HG03135 (cell line): ENCODE measurements around the gene PHOSPHO2.
"Not testable (repeated sequence)": the region's sequence is repeated elsewhere in the genome, so short reads cannot be mapped to it uniquely, and the experiment has no call there.

ENCODE experiments used
- ATAC-seq: cut with Tn5 transposase; IDR thresholded peaks from one replicate; pipeline ENCODE4 v1.9.1; 2021; ENCODE audit warnings: mild to moderate bottlenecking, moderate library complexity; ENCODE audit not compliant: unreplicated experiment

Gene PHOSPHO2

DNA sequence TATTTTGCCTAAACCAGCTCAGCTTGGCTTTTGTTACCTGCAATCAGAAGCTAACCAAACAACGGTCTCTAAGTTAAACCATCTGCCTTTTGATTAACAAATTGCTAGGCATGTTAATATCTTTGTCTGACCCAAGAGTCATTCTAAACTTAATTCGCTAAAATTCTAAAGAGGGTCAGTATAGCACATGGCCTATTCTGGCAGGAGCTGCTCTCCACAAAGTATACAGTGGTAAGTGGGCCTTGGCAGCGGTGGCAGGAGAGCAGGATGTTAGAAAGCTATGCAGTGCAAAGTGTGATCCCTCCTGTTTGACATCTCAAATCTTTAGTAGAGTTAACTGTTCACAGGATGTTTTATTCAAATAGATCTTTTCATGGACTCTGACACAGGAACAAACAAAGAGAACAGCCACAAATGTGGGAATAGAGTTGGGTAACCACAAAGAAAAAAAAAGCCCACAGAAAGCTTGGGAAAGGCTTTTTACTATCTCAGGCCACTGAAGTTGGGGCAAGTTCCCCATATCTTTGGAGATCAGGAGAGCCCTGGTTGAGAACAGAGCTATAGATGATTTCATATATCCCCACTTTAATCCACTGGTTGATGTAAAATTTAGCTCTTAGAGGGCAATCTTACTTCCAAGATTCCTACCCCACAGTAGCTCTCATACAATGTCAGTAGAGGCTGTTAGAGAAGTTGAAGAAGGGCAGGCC, 10.7 kb upstream of the PHOSPHO2 start:
- no peak for ATAC-seq

- no peak for ATAC-seq
These were observed 10.1 kb upstream of the PHOSPHO2 start for GRCh38 chr2:169684135-169684565.

DNA sequence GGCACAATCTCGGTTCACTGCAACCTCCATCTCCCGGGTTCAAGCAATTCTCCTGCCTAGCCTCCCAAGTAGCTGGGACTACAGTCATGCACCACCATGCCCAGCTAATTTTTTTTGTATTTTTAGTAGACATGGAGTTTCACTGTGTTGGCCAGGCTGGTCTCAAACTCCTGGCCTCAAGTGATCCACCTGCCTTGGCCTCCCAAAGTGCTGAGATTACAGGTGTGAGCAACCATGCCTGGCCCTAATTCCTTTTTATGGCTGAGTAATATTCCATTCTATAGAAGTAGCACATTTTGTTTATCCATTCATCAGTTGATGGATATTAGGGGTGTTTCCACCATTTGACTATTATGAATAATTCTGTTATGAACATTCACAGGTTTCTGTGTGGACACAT, 9.6 kb upstream of the PHOSPHO2 start:
- ATAC-seq = not testable (repeated sequence)

GRCh38 chr2:169686825-169687224, 7.4 kb upstream of the PHOSPHO2 start:
- not testable (repeated sequence) for ATAC-seq

DNA sequence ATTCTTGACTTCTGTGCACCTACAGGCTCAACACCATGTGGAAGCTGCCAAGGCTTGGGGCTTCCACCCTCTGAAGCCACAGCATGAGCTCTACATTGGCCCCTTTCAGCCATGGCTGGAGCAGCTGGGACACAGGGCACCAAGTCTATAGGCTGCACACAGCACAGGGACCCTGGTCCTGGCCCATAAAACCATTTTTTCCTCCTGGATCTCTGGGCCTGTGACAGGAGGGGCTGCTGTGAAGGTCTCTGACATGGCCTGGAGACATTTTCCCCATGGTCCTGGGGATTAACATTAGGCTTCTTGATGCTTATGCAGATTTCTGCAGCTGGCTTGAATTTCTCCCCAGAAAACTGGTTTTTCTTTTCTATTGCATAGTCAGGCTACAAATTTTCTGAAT, 6.3 kb upstream of the PHOSPHO2 start:
- not testable (repeated sequence) for ATAC-seq

DNA sequence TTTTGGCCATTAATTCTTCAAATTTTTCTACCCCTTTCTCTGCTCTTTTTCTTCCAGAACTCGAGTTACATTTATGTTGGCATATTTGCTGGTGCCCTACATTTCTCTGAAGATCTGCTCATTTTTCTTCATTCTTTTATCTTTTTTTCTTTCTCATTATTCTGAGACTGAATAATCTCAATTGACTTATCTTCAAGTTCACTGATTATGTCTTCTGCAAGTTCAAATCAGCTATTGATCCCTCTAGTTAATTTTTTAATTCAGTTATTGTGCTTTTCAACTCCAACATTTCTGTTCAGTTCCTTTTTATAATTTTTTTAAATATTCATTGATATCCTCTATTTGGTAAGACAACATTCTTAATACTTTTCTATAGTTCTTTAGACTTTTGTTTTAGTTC, 3.3 kb upstream of the PHOSPHO2 start:
- ATAC-seq = no peak

DNA sequence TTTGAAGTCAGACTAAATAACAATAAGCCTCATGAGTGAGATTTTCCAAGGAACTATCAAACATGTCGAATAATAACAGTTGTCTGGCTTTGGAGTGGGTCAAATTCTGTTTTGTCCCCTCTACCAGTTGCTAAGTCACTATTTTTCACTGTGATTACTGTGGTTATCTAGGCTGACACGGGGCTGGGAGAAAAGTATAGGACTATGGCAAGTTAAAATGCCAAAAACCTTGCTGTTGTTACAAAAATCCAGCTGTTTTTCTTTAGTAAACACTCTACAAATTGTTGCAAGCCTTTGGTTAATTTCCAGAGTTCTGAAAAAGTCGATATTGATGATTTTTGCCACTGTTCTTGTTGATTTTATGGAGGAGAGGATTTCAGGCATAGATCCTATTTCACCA, 1.6 kb upstream of the PHOSPHO2 start:
- ATAC-seq = no peak

- no peak for ATAC-seq
These were observed 909 bp upstream of the PHOSPHO2 start for GRCh38 chr2:169693360-169693759.

DNA sequence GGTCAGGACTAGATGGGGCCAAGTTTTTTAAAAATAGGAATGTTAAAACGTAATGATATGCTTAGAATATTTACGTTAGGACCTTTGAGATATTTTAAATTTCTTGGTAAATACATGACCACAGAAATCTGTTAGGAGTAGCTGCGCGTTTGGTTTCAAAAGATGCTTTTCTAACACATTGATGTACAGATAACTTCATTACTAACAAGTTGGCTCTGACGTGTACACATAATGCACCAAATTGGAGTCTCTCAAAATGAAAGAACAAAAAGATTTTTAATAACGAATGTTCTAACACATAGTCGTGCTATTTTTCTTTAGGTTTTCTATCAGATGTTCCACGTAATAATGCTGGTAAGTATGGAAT, 608 bp downstream of the PHOSPHO2 start:
- ATAC-seq = no peak

DNA sequence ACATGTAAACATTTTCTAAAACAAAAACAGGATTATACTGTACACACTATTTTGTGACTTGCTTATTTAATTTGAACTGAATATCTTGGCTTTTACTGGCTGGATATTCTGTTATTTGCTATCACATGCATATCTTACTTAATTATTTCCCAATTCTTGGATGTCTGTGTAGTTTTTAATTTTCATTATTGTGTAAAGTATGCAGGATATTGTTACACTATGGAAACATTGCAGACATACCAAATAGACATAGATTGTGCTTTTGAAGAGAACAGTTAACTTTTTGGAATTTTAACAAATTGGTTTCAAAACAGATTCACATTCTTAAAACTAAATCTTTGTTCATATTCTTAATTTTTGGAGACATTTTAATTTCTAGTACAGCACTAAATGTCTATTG, 2.1 kb downstream of the PHOSPHO2 start:
- no peak for ATAC-seq

DNA sequence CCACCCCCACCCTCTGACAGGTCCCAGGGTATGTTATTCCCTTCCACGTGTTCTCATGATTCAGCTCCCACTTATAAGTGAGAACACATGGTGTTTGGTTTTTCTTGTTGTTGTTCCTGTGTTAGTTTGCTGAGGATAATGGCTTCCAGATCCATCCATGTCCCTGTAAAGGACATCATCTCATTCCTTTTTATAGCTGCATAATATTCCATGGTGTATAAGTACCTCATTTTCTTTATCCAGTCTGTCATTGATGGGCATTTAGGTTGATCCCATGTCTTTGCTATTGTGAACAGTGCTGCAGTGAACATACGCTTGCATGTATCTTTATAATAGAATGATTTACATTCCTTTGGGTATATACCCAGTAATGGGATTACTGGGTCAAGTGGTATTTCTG, 4.9 kb downstream of the PHOSPHO2 start:
- not testable (repeated sequence) for ATAC-seq

GRCh38 chr2:169702996-169703395, 8.7 kb downstream of the PHOSPHO2 start:
- ATAC-seq = no peak

DNA sequence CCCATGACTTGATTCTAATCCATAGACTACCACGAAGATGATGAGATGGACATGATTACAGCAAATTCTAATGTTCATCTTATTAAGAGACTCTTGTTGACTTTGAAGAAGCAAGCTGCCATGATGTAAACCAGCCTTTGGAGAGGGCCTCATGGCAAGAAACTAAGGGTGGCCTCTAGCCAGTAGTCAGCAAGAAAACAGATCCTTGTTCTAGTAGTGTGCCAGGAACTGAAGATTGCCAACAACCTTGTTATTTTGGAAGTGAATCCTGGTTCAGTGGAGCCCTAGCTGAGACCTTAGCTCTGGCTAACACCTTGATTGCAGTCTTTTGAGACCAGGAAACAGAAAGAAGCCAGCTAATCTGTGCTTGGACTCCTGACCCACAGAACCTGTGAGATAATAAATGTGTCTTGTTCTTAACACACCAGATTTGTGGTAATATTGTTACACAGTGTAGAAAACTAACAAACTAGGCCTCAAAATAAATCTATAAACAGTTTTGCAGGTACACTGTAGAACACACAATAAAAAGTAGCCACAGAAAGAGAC, 10.0 kb downstream of the PHOSPHO2 start:
- no peak for ATAC-seq

GRCh38 chr2:169705927-169706326, 11.7 kb downstream of the PHOSPHO2 start:
- ATAC-seq = no peak

- ATAC-seq = no peak
These were observed 13.4 kb downstream of the PHOSPHO2 start for GRCh38 chr2:169707626-169708025.

DNA sequence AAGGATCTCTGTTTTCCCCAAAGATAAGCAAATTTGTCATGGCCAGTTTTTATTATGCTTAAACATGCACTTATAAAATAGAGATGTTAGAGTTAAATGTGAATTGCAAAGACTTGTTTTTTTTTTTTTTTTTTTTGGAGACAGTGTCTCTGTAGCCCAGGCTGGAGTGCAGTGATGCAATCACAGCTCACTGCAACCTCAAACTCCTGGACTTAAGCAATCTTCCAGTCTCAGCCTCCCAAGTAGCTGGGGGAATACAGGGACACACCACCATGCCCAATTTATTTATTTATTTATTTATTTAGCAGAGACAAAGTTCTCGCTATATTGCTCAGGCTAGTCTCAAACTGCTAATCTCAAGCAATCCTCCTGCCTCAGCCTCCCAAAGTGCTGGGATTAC, 15.1 kb downstream of the PHOSPHO2 start:
- ATAC-seq = no peak

- no peak for ATAC-seq
These were observed 15.7 kb downstream of the PHOSPHO2 start for GRCh38 chr2:169709981-169710380.

DNA sequence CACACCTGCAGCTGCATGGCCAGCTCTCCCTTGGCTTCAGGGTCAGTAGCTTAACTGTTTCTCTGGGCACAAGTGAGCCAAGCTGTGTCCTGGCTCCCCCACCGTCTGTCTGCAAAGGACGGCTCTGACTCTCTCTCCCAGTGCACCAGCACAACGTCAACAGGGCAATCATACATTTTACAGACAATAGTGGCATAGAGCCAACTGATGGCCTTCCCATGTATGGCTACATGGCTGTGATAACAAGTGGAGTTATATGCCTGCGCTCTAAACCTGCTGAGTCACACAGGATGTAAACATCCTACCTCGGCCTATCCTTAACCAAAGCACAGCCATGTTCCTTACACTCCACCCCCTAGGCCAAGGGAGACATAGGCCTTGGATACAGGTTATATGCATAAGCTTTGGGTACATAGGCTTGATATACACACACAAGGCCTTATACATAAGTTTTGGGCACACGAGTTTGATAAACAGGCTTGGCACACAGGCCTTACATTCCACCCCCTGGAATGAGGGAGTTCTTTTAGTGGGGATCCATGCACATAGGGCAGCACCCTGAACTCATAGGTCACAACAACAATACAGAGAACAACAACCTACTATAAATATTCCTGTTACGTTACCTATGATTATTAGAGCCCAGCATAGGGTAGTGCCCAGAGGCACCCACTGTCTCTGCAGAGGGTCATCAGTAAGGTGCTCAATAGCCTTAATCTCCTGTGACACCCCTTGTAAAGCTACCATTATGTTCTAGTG, 17.7 kb downstream of the PHOSPHO2 start:
- ATAC-seq = no peak

GRCh38 chr2:169712791-169713227, 18.5 kb downstream of the PHOSPHO2 start:
- ATAC-seq = no peak

DNA sequence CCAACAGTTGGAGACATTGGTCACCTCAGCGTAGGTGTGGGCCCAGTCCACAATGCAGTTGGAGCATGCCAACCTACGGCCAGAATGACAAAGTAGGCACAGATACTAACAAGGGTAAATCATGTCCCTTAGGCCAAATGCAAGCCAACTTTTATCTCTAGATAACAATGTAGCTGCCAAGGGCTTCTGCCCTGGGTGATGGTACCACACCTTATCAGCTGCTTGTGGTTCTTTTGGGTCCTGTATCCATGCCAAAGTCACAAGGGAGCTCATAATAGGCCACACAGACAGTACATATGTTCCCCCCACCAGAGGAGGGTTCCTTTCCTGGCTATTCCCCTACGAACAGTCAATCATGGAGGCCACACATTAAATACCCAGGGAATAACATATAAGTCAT, 19.1 kb downstream of the PHOSPHO2 start:
- no peak for ATAC-seq

GRCh38 chr2:169714699-169715098, 20.4 kb downstream of the PHOSPHO2 start:
- ATAC-seq = no peak
